HG03139 (cell line): Measurements from ENCODE around the gene FNDC3A.
"Not testable (repeated sequence)": the region's sequence is repeated elsewhere in the genome, so short reads cannot be mapped to it uniquely, and the experiment has no call there.

Source experiments
- ATAC-seq: cut with Tn5 transposase; IDR thresholded peaks from one replicate; pipeline ENCODE4 v1.9.1; 2021; ENCODE audit not compliant: unreplicated experiment

The FNDC3A gene

GRCh38 chr13:49082653-49083536, 107.2 kb downstream of the FNDC3A start:
- no peak for ATAC-seq

GRCh38 chr13:49084961-49085360, 109.2 kb downstream of the FNDC3A start:
- ATAC-seq = no peak

- ATAC-seq = no peak
These were observed 111.0 kb downstream of the FNDC3A start for GRCh38 chr13:49086722-49087121.

- no peak for ATAC-seq
These were observed 117.7 kb downstream of the FNDC3A start for GRCh38 chr13:49093376-49093775.

- no peak for ATAC-seq
These were observed 121.7 kb downstream of the FNDC3A start for GRCh38 chr13:49097374-49097773.

GRCh38 chr13:49098198-49098597, 122.5 kb downstream of the FNDC3A start:
- no peak for ATAC-seq

GRCh38 chr13:49098771-49099512, 123.2 kb downstream of the FNDC3A start:
- ATAC-seq = no peak

GRCh38 chr13:49099513-49099877, 123.8 kb downstream of the FNDC3A start:
- ATAC-seq = no peak

- no peak for ATAC-seq
These were observed 125.2 kb downstream of the FNDC3A start for GRCh38 chr13:49100637-49101570.

GRCh38 chr13:49108196-49108595, 132.5 kb downstream of the FNDC3A start:
- ATAC-seq = no peak

GRCh38 chr13:49110122-49110912, 134.6 kb downstream of the FNDC3A start:
- peak; percentile 37 for ATAC-seq

- ATAC-seq = no peak
These were observed 135.1 kb downstream of the FNDC3A start for GRCh38 chr13:49110913-49111170.

- no peak for ATAC-seq
These were observed 137.2 kb downstream of the FNDC3A start for GRCh38 chr13:49112782-49113525.

GRCh38 chr13:49113526-49114286, 138.0 kb downstream of the FNDC3A start:
- no peak for ATAC-seq

- ATAC-seq = no peak
These were observed 141.2 kb downstream of the FNDC3A start for GRCh38 chr13:49116873-49117272.

- not testable (repeated sequence) for ATAC-seq
These were observed 142.7 kb downstream of the FNDC3A start for GRCh38 chr13:49118455-49118854.

- no peak for ATAC-seq
These were observed 149.1 kb downstream of the FNDC3A start for GRCh38 chr13:49124693-49125304.

- no peak for ATAC-seq
These were observed 150.3 kb downstream of the FNDC3A start for GRCh38 chr13:49125964-49126524.
